Cardiac muscle cell (in vitro differentiated cells and primary cell): ENCODE measurements around the gene CCT4. TPM values are rescaled to one million over a fixed set of nuclear protein-coding genes. Genes with fewer than 3 reads are reported as not detected.
"Not testable (repeated sequence)": the region's sequence is repeated elsewhere in the genome, so short reads cannot be mapped to it uniquely, and the experiment has no call there.

Experiments used
- DNase-seq, 2 donors: peaks; one replicate each; pipeline versions ENCODE4 v3.0.0 to v3.0.0-alpha.2; 2010 to 2017; ENCODE audit warnings: low read depth in 1 of 2, low spot score in 1 of 2
- H3K27ac ChIP-seq: fragments of 200-600 bp; sonication (generic); 2 replicates; pipeline ENCODE4 v1.5.1; 2016
- H3K27me3 ChIP-seq: fragments of 200-600 bp; sonication (generic); 2 replicates; pipeline ENCODE4 v1.6.0; 2016; ENCODE audit warnings: control low read depth
- H3K36me3 ChIP-seq: fragments of 200-600 bp; sonication (generic); 2 replicates; pipeline ENCODE4 v1.5.1; 2016; ENCODE audit warnings: control low read depth
- H3K4me1 ChIP-seq: fragments of 200-600 bp; sonication (generic); 2 replicates; pipeline ENCODE4 v1.8.1; 2017; ENCODE audit warnings: low read depth, mild to moderate bottlenecking, mixed run types
- H3K4me3 ChIP-seq: fragments of 200-600 bp; sonication (generic); 2 replicates; pipeline ENCODE4 v1.5.1; 2016; ENCODE audit warnings: mild to moderate bottlenecking
- H3K9me3 ChIP-seq: fragments of 200-600 bp; sonication (generic); 2 replicates; pipeline ENCODE4 v1.5.1; 2017; ENCODE audit warnings: low read depth, mild to moderate bottlenecking, control low read depth
- CTCF ChIP-seq: IDR thresholded peaks from 2 replicates; pipeline ENCODE4 v1.5.1; 2012; ENCODE audit warnings: low read depth, mild to moderate bottlenecking, low read length
- polyA plus RNA-seq: library from polyadenylated mRNA; unstranded; fragments of >200 nt; fragmentation: Nextera tagmentation; extraction: Ambion mirVana; gene quantifications from 2 replicates; pipeline ENCODE4 v1.2.1, GENCODE V29; 2016
- total RNA-seq: library from RNA; depleted of rRNA; stranded (reverse); fragments of >200 nt; gene quantifications from 2 replicates; pipeline ENCODE4 v1.2.3, GENCODE V29; 2016

Gene CCT4
- total and polyA plus RNA-seq, 2 experiments from 2014 or later: 125 to 184 TPM

GRCh38 chr2:61898810-61899209 is 10.4 kb upstream of the CCT4 start:
- peak; percentile 36 to 39 for DNase-seq
- no peak overlapping the region for H3K4me3 ChIP-seq
- no peaks in the 10 kb centered on the region for H3K27me3 ChIP-seq
- no peak overlapping the region for H3K27ac ChIP-seq
- peak; percentile 48 for TF ChIP-seq CTCF
- H3K36me3 ChIP-seq: no peaks in the 10 kb centered on the region
- H3K9me3 ChIP-seq: no peaks in the 10 kb centered on the region
- H3K4me1 ChIP-seq: no peaks in the 10 kb centered on the region

- TF ChIP-seq CTCF: no peak
- no peaks in the 10 kb centered on the region for H3K27me3 ChIP-seq
Observed at GRCh38 chr2:61887717-61888266, 664 bp downstream of the CCT4 start.

GRCh38 chr2:61885896-61886603 is 2.4 kb downstream of the CCT4 start:
- no peak for DNase-seq
- no peaks in the 10 kb centered on the region for H3K27me3 ChIP-seq
- peak overlapping the region; percentile 77 for H3K4me3 ChIP-seq
- no peaks in the 10 kb centered on the region for H3K9me3 ChIP-seq
- no peak for TF ChIP-seq CTCF
- H3K27ac ChIP-seq: no peak overlapping the region
- no peaks in the 10 kb centered on the region for H3K4me1 ChIP-seq
- peaks cover 29% of the 10 kb centered on the region for H3K36me3 ChIP-seq

More at GRCh38 chr2:61887717-61888266, 664 bp downstream of the CCT4 start:
- Histone ChIP-seq H3K36me3 (peaks cover 15% of the 10 kb centered on the region), H3K4me1 (no peaks in the 10 kb centered on the region), H3K4me3 (peak overlapping the region; percentile 77), H3K9me3 (no peaks in the 10 kb centered on the region), H3K27ac (peak overlapping the region; percentile 99)
- DNase-seq: peak; percentile 22 to 53

GRCh38 chr2:61882850-61883249 is 5.6 kb downstream of the CCT4 start:
- Histone ChIP-seq H3K27ac (no peak overlapping the region), H3K4me3 (no peak overlapping the region), H3K9me3 (no peaks in the 10 kb centered on the region), H3K36me3 (peaks cover 57% of the 10 kb centered on the region), H3K4me1 (no peaks in the 10 kb centered on the region), H3K27me3 (no peaks in the 10 kb centered on the region)
- DNase-seq: no peak
- TF ChIP-seq CTCF: no peak

GRCh38 chr2:61879351-61879750 is 9.1 kb downstream of the CCT4 start:
- not testable (repeated sequence) for H3K4me3 ChIP-seq, H3K27me3 ChIP-seq, DNase-seq, H3K9me3 ChIP-seq, H3K4me1 ChIP-seq, H3K27ac ChIP-seq
- H3K36me3 ChIP-seq: peaks cover 86% of the 10 kb centered on the region

GRCh38 chr2:61878761-61879160 is 9.7 kb downstream of the CCT4 start:
- H3K9me3 ChIP-seq: no peaks in the 10 kb centered on the region
- no peak overlapping the region for H3K27ac ChIP-seq
- no peak overlapping the region for H3K4me3 ChIP-seq
- H3K4me1 ChIP-seq: no peaks in the 10 kb centered on the region
- TF ChIP-seq CTCF: no peak
- peaks cover 87% of the 10 kb centered on the region for H3K36me3 ChIP-seq
- DNase-seq: no peak
- H3K27me3 ChIP-seq: no peaks in the 10 kb centered on the region
